Gastroesophageal sphincter (tissue), 4 donors: ENCODE results near the gene TRAPPC2L. TPM values are rescaled to one million over a fixed set of nuclear protein-coding genes. Genes with fewer than 3 reads are reported as not detected.

Source experiments
- ATAC-seq: fragments of 150-250 bp; one replicate; pipeline ENCODE4 v1.9.1; 2016; ENCODE audit warnings: mild to moderate bottlenecking, moderate library complexity
- H3K27ac ChIP-seq, 4 donors: fragments of 200-600 bp; sonication (generic) in 3 of 4; 1 replicate in 3 of 4; 2 replicates in 1 of 4; pipeline ENCODE4 v1.5.1; 2016 to 2019
- H3K27me3 ChIP-seq: fragments of 200-600 bp; sonication (generic); one replicate; pipeline ENCODE4 v1.5.1; 2019
- H3K36me3 ChIP-seq, 2 donors: fragments of 200-600 bp; sonication (generic); one replicate each; pipeline ENCODE4 v1.5.1; 2019; ENCODE audit warnings: control low read depth in 1 of 2
- H3K4me1 ChIP-seq, 3 donors: fragments of 200-600 bp; sonication (generic); 1 replicate in 2 of 3; 2 replicates in 1 of 3; pipeline ENCODE4 v1.5.1; 2016 to 2019; ENCODE audit warnings: control low read depth in 2 of 3
- H3K4me3 ChIP-seq, 2 donors: fragments of 200-600 bp; sonication (generic); one replicate each; pipeline ENCODE4 v1.5.1; 2019; ENCODE audit warnings: mild to moderate bottlenecking in 1 of 2, moderate library complexity in 1 of 2
- H3K9me3 ChIP-seq, 3 donors: fragments of 200-600 bp; sonication (generic); one replicate each; pipeline ENCODE4 v1.5.1; 2017 to 2019; ENCODE audit warnings: control low read depth in 2 of 3
- EP300 ChIP-seq: sonication (generic); formaldehyde crosslinking; IDR thresholded peaks from one replicate; pipeline ENCODE4 v1.6.1; 2017; ENCODE audit warnings: antibody characterized with exemption, mild to moderate bottlenecking
- POLR2A ChIP-seq, 2 donors: fragments of 450-650 bp; IDR thresholded peaks; one replicate each; pipeline ENCODE4 v1.6.1; 2017; ENCODE audit warnings: antibody characterized with exemption in 2 of 2, mild to moderate bottlenecking in 2 of 2, moderate library complexity in 1 of 2
- POLR2AphosphoS5 ChIP-seq: sonication (generic); formaldehyde crosslinking; IDR thresholded peaks from one replicate; pipeline ENCODE4 v1.6.1; 2017; ENCODE audit warnings: antibody characterized with exemption
- WGBS, 2 donors: methylation state at CpG; one replicate each; pipeline ENCODE4 v1.1.5; 2018; ENCODE audit warnings: low coverage in 1 of 2; 5-methylcytosine and 5-hydroxymethylcytosine counted together
- total RNA-seq, 4 donors: library from RNA; depleted of rRNA; stranded (reverse); fragments of >200 nt; gene quantifications; one replicate each; pipeline ENCODE4 v1.1.0, GENCODE V29; 2016
- TF ChIP-seq, protein P1 (sequence below), 4 experiments: fragments of 200-600 bp in 2 of 4; fragments of 450-650 bp in 2 of 4; sonication (generic) in 1 of 4; IDR thresholded peaks; one replicate each; pipeline ENCODE4 v1.5.1; 2017 to 2019; ENCODE audit warnings: antibody characterized with exemption in 4 of 4, mild to moderate bottlenecking in 2 of 4, moderate library complexity in 2 of 4

TRAPPC2L gene
- total RNA-seq, 4 donors from 2014 or later = 18.7 to 40.0 (median 21.5) TPM

DNA sequence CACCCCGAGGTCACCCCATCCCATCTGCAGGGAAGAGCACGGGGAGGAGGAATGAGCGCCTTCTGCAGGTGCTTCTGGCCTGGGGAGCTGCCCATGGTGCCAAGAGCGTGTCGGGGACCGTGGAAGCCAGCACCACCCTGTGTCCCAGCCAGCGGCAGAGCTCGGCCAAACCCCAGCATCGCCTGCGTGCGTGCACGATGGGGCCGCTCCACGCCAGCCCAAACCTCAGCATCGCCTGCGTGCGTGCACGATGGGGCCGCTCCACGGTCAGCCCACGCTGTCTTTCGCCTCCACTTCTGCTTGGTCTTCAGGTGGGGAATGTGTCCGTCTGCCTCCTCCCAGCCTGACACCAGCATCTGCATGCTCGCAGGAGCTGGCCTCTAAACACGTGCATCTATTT, 14.1 kb upstream of the TRAPPC2L start:
- Histone ChIP-seq H3K27ac (no peak overlapping the region), H3K9me3 (no peaks in the 10 kb centered on the region), H3K27me3 (no peaks in the 10 kb centered on the region), H3K4me1 (no peaks in the 10 kb centered on the region), H3K4me3 (no peak overlapping the region), H3K36me3 (peaks cover 0 to 67% of the 10 kb centered on the region in 2 donors)
- no peak for ATAC-seq
- TF ChIP-seq POLR2A (IDR thresholded peaks at IDR 0.05) = no peak
- TF ChIP-seq, protein P1, sequence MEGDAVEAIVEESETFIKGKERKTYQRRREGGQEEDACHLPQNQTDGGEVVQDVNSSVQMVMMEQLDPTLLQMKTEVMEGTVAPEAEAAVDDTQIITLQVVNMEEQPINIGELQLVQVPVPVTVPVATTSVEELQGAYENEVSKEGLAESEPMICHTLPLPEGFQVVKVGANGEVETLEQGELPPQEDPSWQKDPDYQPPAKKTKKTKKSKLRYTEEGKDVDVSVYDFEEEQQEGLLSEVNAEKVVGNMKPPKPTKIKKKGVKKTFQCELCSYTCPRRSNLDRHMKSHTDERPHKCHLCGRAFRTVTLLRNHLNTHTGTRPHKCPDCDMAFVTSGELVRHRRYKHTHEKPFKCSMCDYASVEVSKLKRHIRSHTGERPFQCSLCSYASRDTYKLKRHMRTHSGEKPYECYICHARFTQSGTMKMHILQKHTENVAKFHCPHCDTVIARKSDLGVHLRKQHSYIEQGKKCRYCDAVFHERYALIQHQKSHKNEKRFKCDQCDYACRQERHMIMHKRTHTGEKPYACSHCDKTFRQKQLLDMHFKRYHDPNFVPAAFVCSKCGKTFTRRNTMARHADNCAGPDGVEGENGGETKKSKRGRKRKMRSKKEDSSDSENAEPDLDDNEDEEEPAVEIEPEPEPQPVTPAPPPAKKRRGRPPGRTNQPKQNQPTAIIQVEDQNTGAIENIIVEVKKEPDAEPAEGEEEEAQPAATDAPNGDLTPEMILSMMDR (IDR thresholded peaks at IDR 0.05) = no peak
- 74 to 95% methylated on average over 4 to 24 of the region's 25 CpGs for WGBS, 2 donors

DNA sequence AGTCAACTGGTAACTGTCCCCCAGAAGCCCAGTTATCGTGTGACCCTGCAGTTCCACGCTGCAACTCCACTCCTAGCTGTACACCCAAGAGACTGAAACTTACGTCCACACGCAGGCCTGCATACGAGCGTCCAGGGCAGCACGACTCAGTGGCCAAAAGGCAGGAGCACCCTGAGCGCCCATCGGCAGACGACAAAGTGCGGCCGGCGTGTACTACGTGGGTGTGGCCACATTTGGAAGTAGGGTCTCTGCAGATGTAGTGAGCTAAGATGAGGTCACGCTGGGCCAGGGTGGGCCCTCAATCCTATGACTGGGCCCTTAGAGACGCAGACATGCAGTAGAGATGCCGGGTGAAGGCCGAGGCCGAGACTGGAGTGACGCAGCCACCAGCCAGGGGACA, 13.7 kb upstream of the TRAPPC2L start:
- H3K9me3 ChIP-seq = no peaks in the 10 kb centered on the region

DNA sequence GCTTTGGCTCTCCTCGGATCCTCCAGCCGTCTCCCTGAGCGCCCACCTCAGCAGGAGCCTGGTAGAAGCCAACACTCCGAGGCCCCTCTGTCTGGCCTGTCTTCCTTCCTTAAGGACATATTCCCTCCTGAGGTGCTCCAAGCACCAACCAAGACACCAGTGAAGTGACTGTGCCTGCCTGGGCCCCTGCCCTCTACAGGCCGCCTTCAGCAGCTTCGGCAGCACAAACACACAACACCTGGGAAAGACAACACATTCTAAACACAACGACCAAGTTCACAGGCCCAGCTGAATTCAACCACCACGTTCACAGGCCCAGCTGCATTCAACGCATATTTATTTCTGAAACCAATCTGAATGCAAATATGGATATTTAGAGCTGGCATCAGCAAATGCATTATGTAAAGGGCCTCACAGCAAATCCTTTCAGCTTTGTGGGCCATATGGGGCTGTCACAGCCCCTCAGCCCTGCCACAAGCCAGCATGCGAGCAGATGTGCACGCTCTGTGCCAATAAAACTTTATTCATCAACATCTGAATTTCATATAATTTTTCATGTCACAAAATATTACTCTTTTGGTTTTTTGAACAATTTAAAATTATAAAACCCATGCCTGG, 12.4 kb upstream of the TRAPPC2L start:
- Histone ChIP-seq H3K27ac (no peak overlapping the region), H3K4me3 (no peak overlapping the region), H3K36me3 (peaks cover 0 to 67% of the 10 kb centered on the region in 2 donors), H3K4me1 (no peaks in the 10 kb centered on the region), H3K9me3 (no peaks in the 10 kb centered on the region), H3K27me3 (no peaks in the 10 kb centered on the region)
- WGBS, 2 donors = 75 to 85% methylated on average over 5 to 7 of the region's 11 CpGs
- TF ChIP-seq, protein P1 (IDR thresholded peaks at IDR 0.05) = no peak
- TF ChIP-seq POLR2AphosphoS5 = no peak
- TF ChIP-seq POLR2A (IDR thresholded peaks at IDR 0.05) = no peak
- no peak for TF ChIP-seq EP300
- ATAC-seq = no peak

More for the DNA sequence above, 13.7 kb upstream of the TRAPPC2L start:
- no peak overlapping the region for H3K27ac ChIP-seq
- 90 to 93% methylated on average over 11 to 12 of the region's 20 CpGs for WGBS, 2 donors
- H3K4me1 ChIP-seq = no peaks in the 10 kb centered on the region
- ATAC-seq = no peak
- H3K4me3 ChIP-seq = no peak overlapping the region
- no peaks in the 10 kb centered on the region for H3K27me3 ChIP-seq
- TF ChIP-seq POLR2AphosphoS5 (no peak), EP300 (no peak), POLR2A (IDR thresholded peaks at IDR 0.05) (no peak)
- TF ChIP-seq, protein P1 (IDR thresholded peaks at IDR 0.05) = no peak
- peaks cover 0 to 67% of the 10 kb centered on the region in 2 donors for H3K36me3 ChIP-seq

DNA sequence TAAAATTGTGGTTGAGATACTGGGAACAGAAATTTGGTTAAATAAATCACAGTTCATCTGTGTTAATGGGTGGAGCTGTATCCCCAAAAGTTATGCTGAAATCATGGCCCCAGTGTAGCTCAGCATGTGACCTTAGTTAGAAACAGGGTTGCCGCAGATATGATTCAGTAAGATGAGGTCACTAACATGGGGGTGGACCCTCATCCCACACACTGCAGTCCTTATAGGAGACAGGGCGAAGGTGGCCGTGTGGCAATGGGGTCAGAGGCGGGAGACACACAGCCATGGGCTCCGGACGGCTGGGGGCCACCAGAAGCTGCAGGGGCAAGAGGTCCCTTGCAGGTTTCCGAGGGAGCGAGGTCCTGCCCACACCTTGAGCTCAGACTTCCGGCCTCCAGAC, 10.8 kb upstream of the TRAPPC2L start:
- Histone ChIP-seq H3K4me1 (no peaks in the 10 kb centered on the region), H3K27ac (no peak overlapping the region), H3K4me3 (no peak overlapping the region), H3K9me3 (no peaks in the 10 kb centered on the region), H3K36me3 (peaks cover 0 to 67% of the 10 kb centered on the region in 2 donors), H3K27me3 (no peaks in the 10 kb centered on the region)
- TF ChIP-seq POLR2A (IDR thresholded peaks at IDR 0.05) (no peak), EP300 (no peak), POLR2AphosphoS5 (no peak)
- TF ChIP-seq, protein P1 (IDR thresholded peaks at IDR 0.05) = no peak
- 93 to 98% methylated on average over 6 to 8 of the region's 9 CpGs for WGBS, 2 donors
- ATAC-seq = no peak

DNA sequence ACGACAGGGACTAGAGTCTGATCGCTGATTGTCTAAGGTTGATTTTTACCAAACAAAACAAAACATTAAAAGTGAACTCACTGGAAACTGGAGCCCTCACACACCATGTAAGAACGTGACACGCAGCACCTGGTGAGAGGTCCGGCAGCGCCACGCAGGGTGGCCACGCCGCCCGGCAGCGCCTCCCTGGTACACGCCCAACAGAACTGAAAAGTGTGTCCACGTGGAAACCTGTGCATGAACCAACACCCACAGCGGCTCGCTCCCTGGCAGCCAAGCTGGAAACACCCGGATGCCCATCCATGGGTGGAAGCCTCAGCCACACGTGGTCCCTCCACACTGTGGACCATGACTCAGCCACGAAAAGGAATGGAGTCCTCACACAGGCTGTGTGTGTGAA, 9.3 kb upstream of the TRAPPC2L start:
- Histone ChIP-seq H3K9me3 (no peaks in the 10 kb centered on the region), H3K27me3 (no peaks in the 10 kb centered on the region), H3K4me1 (no peaks in the 10 kb centered on the region), H3K36me3 (peaks cover 0 to 62% of the 10 kb centered on the region in 2 donors), H3K27ac (no peak overlapping the region), H3K4me3 (no peak overlapping the region)
- TF ChIP-seq, protein P1 (IDR thresholded peaks at IDR 0.05) = no peak
- WGBS, 2 donors = 88 to 90% methylated on average over 3 to 11 of the region's 18 CpGs
- no peak for ATAC-seq
